Testis (tissue), 3 donors: Measurements from ENCODE around the gene SESN3. TPM values are rescaled to one million over a fixed set of nuclear protein-coding genes. Genes with fewer than 3 reads are reported as not detected.

ENCODE experiments used
- DNase-seq: peaks from one replicate; pipeline ENCODE4 v3.0.0-alpha.2; 2019
- H3K27ac ChIP-seq, 2 donors: fragments of 200-600 bp; sonication (generic); one replicate each; pipeline ENCODE4 v1.5.1; 2019
- H3K27me3 ChIP-seq: fragments of 200-600 bp; sonication (generic); one replicate; pipeline ENCODE4 v1.5.1; 2019
- H3K36me3 ChIP-seq: fragments of 200-600 bp; sonication (generic); one replicate; pipeline ENCODE4 v1.5.1; 2017; ENCODE audit warnings: low read depth; ENCODE audit errors: missing control alignments
- H3K4me1 ChIP-seq: fragments of 200-600 bp; sonication (generic); one replicate; pipeline ENCODE4 v1.5.1; 2019
- H3K4me3 ChIP-seq, 2 donors: fragments of 200-600 bp; sonication (generic); one replicate each; pipeline ENCODE4 v1.5.1; 2017 to 2019
- H3K9me3 ChIP-seq: fragments of 200-600 bp; sonication (generic); one replicate; pipeline ENCODE4 v1.5.1; 2017
- CTCF ChIP-seq, 3 experiments: fragments of 450-650 bp in 2 of 3; fragments of 200-600 bp in 1 of 3; sonication (generic) in 1 of 3; IDR thresholded peaks; one replicate each; pipeline ENCODE4 v1.5.1; 2016 to 2019; ENCODE audit warnings: antibody characterized with exemption in 3 of 3, mild to moderate bottlenecking in 2 of 3, moderate library complexity in 1 of 3
- POLR2A ChIP-seq: fragments of 450-650 bp; IDR thresholded peaks from one replicate; pipeline ENCODE4 v1.6.1; 2017; ENCODE audit warnings: antibody characterized with exemption, mild to moderate bottlenecking, moderate library complexity
- WGBS, 2 donors: methylation state at CpG; one replicate each; pipeline ENCODE4 v1.1.5; 2018; 5-methylcytosine and 5-hydroxymethylcytosine counted together
- intact Hi-C: fragments of 100-400 bp; cut with DNase I; formaldehyde crosslinking; loops from one replicate; pipeline ENCODE4 v1.15.1; 2023; ENCODE audit warnings: low total_unique reads
- polyA plus RNA-seq: library from polyadenylated mRNA; stranded (reverse); fragments of 350-450 nt; fragmentation: Illumina TruSeq; extraction: RNeasy Lipid Tissue Mini Kit (QIAGEN cat#74804); gene quantifications from one replicate; pipeline ENCODE4 v1.2.3, GENCODE V29; 2014; ENCODE audit warnings: low read depth, low replicate concordance; ENCODE audit not compliant: insufficient read depth
- total RNA-seq, 2 donors: library from RNA; depleted of rRNA; stranded (reverse); fragments of >200 nt; gene quantifications; one replicate each; pipeline ENCODE4 v1.2.3, GENCODE V29; 2016

Gene SESN3
- total and polyA plus RNA-seq, 3 donors from 2014 or later, result 27.5 to 106 (median 66.9) TPM

- 44 to 57% methylated on average over 3 of the region's 3 CpGs for WGBS, 2 donors
Measured at GRCh38 chr11:95123556-95123955, 107.4 kb downstream of the SESN3 start.

GRCh38 chr11:95121698-95122097 is 109.3 kb downstream of the SESN3 start:
- DNase-seq, result no peak
- Histone ChIP-seq H3K27me3 (no peaks in the 10 kb centered on the region), H3K36me3 (no peaks in the 10 kb centered on the region), H3K27ac (no peak overlapping the region), H3K9me3 (no peaks in the 10 kb centered on the region), H3K4me1 (no peaks in the 10 kb centered on the region), H3K4me3 (no peak overlapping the region)
- intact Hi-C loops, result no loop called here
- TF ChIP-seq POLR2A (no peak), CTCF (IDR thresholded peaks at IDR 0.05) (no peak)
- WGBS, 2 donors, result 71 to 81% methylated on average over 1 of the region's 1 CpG

More at GRCh38 chr11:95123556-95123955, 107.4 kb downstream of the SESN3 start:
- H3K27ac ChIP-seq, result no peak overlapping the region
- H3K36me3 ChIP-seq, result no peaks in the 10 kb centered on the region
- peaks cover 4% of the 10 kb centered on the region for H3K4me1 ChIP-seq
- no peak overlapping the region for H3K4me3 ChIP-seq
- no peak for DNase-seq
- intact Hi-C loops, result no loop called here
- no peaks in the 10 kb centered on the region for H3K9me3 ChIP-seq
- TF ChIP-seq CTCF (IDR thresholded peaks at IDR 0.05), result no peak
- no peak for TF ChIP-seq POLR2A
- H3K27me3 ChIP-seq, result no peaks in the 10 kb centered on the region

GRCh38 chr11:95119361-95120060 is 111.5 kb downstream of the SESN3 start:
- H3K4me3 ChIP-seq, result no peak overlapping the region
- H3K4me1 ChIP-seq, result no peaks in the 10 kb centered on the region
- no peak for DNase-seq
- no peaks in the 10 kb centered on the region for H3K9me3 ChIP-seq
- no peak overlapping the region for H3K27ac ChIP-seq
- no peaks in the 10 kb centered on the region for H3K36me3 ChIP-seq
- no peaks in the 10 kb centered on the region for H3K27me3 ChIP-seq
- TF ChIP-seq CTCF (IDR thresholded peaks at IDR 0.05) (no peak), POLR2A (no peak)
- 85 to 91% methylated on average over 2 of the region's 2 CpGs for WGBS, 2 donors
- intact Hi-C loops, result no loop called here

- intact Hi-C loops, result no loop called here
- TF ChIP-seq POLR2A, result no peak
- no peak for TF ChIP-seq CTCF (IDR thresholded peaks at IDR 0.05)
- no peak for DNase-seq
- H3K36me3 ChIP-seq, result no peaks in the 10 kb centered on the region
- H3K27ac ChIP-seq, result no peak overlapping the region
- H3K4me1 ChIP-seq, result no peaks in the 10 kb centered on the region
- no peaks in the 10 kb centered on the region for H3K27me3 ChIP-seq
- H3K9me3 ChIP-seq, result no peaks in the 10 kb centered on the region
- WGBS, 2 donors, result 66 to 69% methylated on average over 1 of the region's 1 CpG
- H3K4me3 ChIP-seq, result no peak overlapping the region
Measured at GRCh38 chr11:95115597-95115996, 115.4 kb downstream of the SESN3 start.

Other genes starting within 250 kb of the SESN3 start
- under 1 TPM; 0.16 to 0.19 TPM for gene KDM4E, start 205.9 kb downstream of the SESN3 start, total RNA-seq
- 0.17 TPM for gene KDM4E, start 205.9 kb downstream of the SESN3 start, polyA plus RNA-seq
- gene KDM4F, start 181.8 kb downstream of the SESN3 start, total RNA-seq, result under 1 TPM in 1 of 2 donors, not detected in 1; 0.55 TPM
- gene KDM4F, start 181.8 kb downstream of the SESN3 start, polyA plus RNA-seq, result not detected
- 10 to 100 TPM; 32.5 to 37.2 TPM for gene SRSF8, start 164.3 kb downstream of the SESN3 start, total RNA-seq
- 30.0 TPM for gene SRSF8, start 164.3 kb downstream of the SESN3 start, polyA plus RNA-seq
- 10 to 100 TPM; 55.6 to 71.8 TPM for gene ENDOD1, start 141.4 kb downstream of the SESN3 start, total RNA-seq
- 28.9 TPM for gene ENDOD1, start 141.4 kb downstream of the SESN3 start, polyA plus RNA-seq